Body of pancreas (tissue), 4 donors: Measurements from ENCODE around the gene EN2. TPM values are rescaled to one million over a fixed set of nuclear protein-coding genes. Genes with fewer than 3 reads are reported as not detected.

Experiments used
- ATAC-seq: fragments of 150-250 bp; one replicate; pipeline ENCODE4 v1.9.1; 2016
- DNase-seq, 4 donors: peaks; one replicate each; pipeline ENCODE4 v3.0.0-alpha.2; 2019
- H3K27ac ChIP-seq, 4 donors: fragments of 200-600 bp; sonication (generic); 1 replicate in 3 of 4; 2 replicates in 1 of 4; pipeline versions ENCODE4 v1.5.1 to v1.6.1; 2016 to 2019; ENCODE audit warnings: mild to moderate bottlenecking in 1 of 4, mixed read lengths in 1 of 4, moderate library complexity in 1 of 4
- H3K27me3 ChIP-seq, 2 donors: fragments of 200-600 bp; sonication (generic); one replicate each; pipeline ENCODE4 v1.6.0; 2016; ENCODE audit warnings: mild to moderate bottlenecking in 1 of 2
- H3K36me3 ChIP-seq, 2 donors: fragments of 200-600 bp; sonication (generic); replicated peaks in 1 of 2; 2 replicates each; pipeline ENCODE4 v1.5.1; 2016; ENCODE audit warnings: low read depth in 2 of 2; ENCODE audit not compliant: insufficient read depth in 1 of 2
- H3K4me1 ChIP-seq: fragments of 200-600 bp; sonication (generic); one replicate; pipeline ENCODE4 v1.6.0; 2016
- H3K4me3 ChIP-seq, 2 donors: fragments of 200-600 bp; sonication (generic); 1 replicate in 1 of 2; 2 replicates in 1 of 2; pipeline ENCODE4 v1.5.1; 2016 to 2019
- H3K9me3 ChIP-seq, 3 donors: fragments of 200-600 bp; sonication (generic); 1 replicate in 2 of 3; 2 replicates in 1 of 3; pipeline ENCODE4 v1.5.1; 2016
- CTCF ChIP-seq, 7 experiments: fragments of 450-650 bp in 4 of 7; fragments of 200-600 bp in 3 of 7; sonication (generic) in 3 of 7; IDR thresholded peaks; one replicate each; pipeline ENCODE4 v1.5.1; 2016 to 2019; ENCODE audit warnings: antibody characterized with exemption in 7 of 7
- POLR2A ChIP-seq, 3 donors: fragments of 450-650 bp; IDR thresholded peaks; one replicate each; pipeline ENCODE4 v1.6.1; 2016; ENCODE audit warnings: antibody characterized with exemption in 3 of 3, mild to moderate bottlenecking in 2 of 3
- WGBS, 2 donors: methylation state at CpG; one replicate each; pipeline ENCODE4 v1.1.5; 2017; 5-methylcytosine and 5-hydroxymethylcytosine counted together
- intact Hi-C: fragments of 100-400 bp; cut with DNase I; formaldehyde crosslinking; loops from one replicate; pipeline ENCODE4 v1.15.1; 2023
- total RNA-seq, 2 donors: library from RNA; depleted of rRNA; stranded (reverse); fragments of >200 nt; gene quantifications; one replicate each; pipeline ENCODE4 v1.1.0, GENCODE V29; 2016

Gene EN2
- total RNA-seq, 2 donors from 2014 or later = not detected

GRCh38 chr7:155470186-155470487 is 12.2 kb downstream of the EN2 start:
- Histone ChIP-seq H3K4me1 (peaks cover 32% of the 10 kb centered on the region), H3K4me3 (no peak overlapping the region), H3K9me3 (no peaks in the 10 kb centered on the region), H3K36me3 (no peaks in the 10 kb centered on the region), H3K27me3 (peaks cover 0 to 73% of the 10 kb centered on the region in 2 donors), H3K27ac (no peak overlapping the region)
- no peak for TF ChIP-seq POLR2A (IDR thresholded peaks at IDR 0.05)
- ATAC-seq = no peak
- 16 to 19% methylated on average over 8 of the region's 8 CpGs for WGBS, 2 donors
- peak in 1 of 4 donors; percentile 3 for DNase-seq
- intact Hi-C loops = no loop called here

- Histone ChIP-seq H3K36me3 (no peaks in the 10 kb centered on the region), H3K4me3 (no peak overlapping the region), H3K27me3 (peaks cover 0 to 65% of the 10 kb centered on the region in 2 donors), H3K4me1 (peaks cover 32% of the 10 kb centered on the region), H3K9me3 (no peaks in the 10 kb centered on the region), H3K27ac (no peak overlapping the region)
- no peak for ATAC-seq
- intact Hi-C loops = no loop called here
- 8 to 14% methylated on average over 24 of the region's 24 CpGs for WGBS, 2 donors
- peak in 1 of 4 donors; percentile 5 for DNase-seq
- no peak for TF ChIP-seq CTCF (IDR thresholded peaks at IDR 0.05)
- TF ChIP-seq POLR2A (IDR thresholded peaks at IDR 0.05) = no peak
Observed at GRCh38 chr7:155470686-155471638, 13.0 kb downstream of the EN2 start.

- Histone ChIP-seq H3K4me3 (no peak overlapping the region), H3K36me3 (no peaks in the 10 kb centered on the region), H3K27ac (no peak overlapping the region), H3K27me3 (peaks cover 0 to 58% of the 10 kb centered on the region in 2 donors), H3K4me1 (peaks cover 24% of the 10 kb centered on the region), H3K9me3 (no peaks in the 10 kb centered on the region)
- WGBS, 2 donors = 18 to 21% methylated on average over 11 of the region's 11 CpGs
- no peak for DNase-seq
- intact Hi-C loops = no loop called here
- no peak for TF ChIP-seq POLR2A (IDR thresholded peaks at IDR 0.05)
- TF ChIP-seq CTCF (IDR thresholded peaks at IDR 0.05) = no peak
- no peak for ATAC-seq
Observed at GRCh38 chr7:155471718-155472117, 13.8 kb downstream of the EN2 start.

GRCh38 chr7:155477476-155477875 is 19.5 kb downstream of the EN2 start:
- 59 to 86% methylated on average over 4 of the region's 4 CpGs for WGBS, 2 donors
- H3K27me3 ChIP-seq = peaks cover 0 to 10% of the 10 kb centered on the region in 2 donors
- DNase-seq = no peak

GRCh38 chr7:155481764-155482163 is 23.8 kb downstream of the EN2 start:
- Histone ChIP-seq H3K27ac (no peak overlapping the region), H3K36me3 (no peaks in the 10 kb centered on the region), H3K9me3 (no peaks in the 10 kb centered on the region), H3K4me1 (no peaks in the 10 kb centered on the region), H3K4me3 (no peak overlapping the region), H3K27me3 (no peaks in the 10 kb centered on the region)
- ATAC-seq (no peak), DNase-seq (no peak)
- TF ChIP-seq CTCF (IDR thresholded peaks at IDR 0.05) (no peak), POLR2A (IDR thresholded peaks at IDR 0.05) (no peak)
- intact Hi-C loops = no loop called here
- WGBS, 2 donors = 81% methylated on average over 11 of the region's 11 CpGs

More at GRCh38 chr7:155477476-155477875, 19.5 kb downstream of the EN2 start:
- intact Hi-C loops = no loop called here
- Histone ChIP-seq H3K4me1 (peaks cover 4% of the 10 kb centered on the region), H3K9me3 (no peaks in the 10 kb centered on the region), H3K27ac (no peak overlapping the region), H3K36me3 (no peaks in the 10 kb centered on the region), H3K4me3 (no peak overlapping the region)
- TF ChIP-seq POLR2A (IDR thresholded peaks at IDR 0.05) = no peak
- no peak for TF ChIP-seq CTCF (IDR thresholded peaks at IDR 0.05)
- ATAC-seq = no peak
